ENCODE data around the gene PRICKLE2.

Gene PRICKLE2

DNA sequence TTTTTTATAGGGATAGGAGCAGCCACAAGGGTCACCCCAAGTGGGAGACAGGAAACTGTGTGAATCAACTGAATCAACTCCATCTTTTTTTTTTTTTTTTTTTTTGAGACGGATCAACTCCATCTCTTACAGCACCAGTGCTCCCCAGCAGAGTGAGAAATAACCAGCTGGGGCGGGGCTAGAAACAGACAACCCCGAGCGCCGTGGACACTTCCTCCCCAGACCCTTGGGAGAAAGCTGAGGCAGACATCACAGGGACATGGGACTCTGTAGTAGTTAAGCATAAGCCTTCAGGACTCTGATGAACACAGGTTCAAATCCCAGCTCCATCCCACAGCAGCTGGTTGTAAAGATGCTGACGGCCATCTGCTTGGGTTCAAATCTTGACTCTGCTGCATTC, 75.4 kb downstream of the PRICKLE2 start:
- TF ChIP-seq ZFX (IDR thresholded peaks at IDR 0.05; ENCODE audit: borderline replicate concordance) = no peak
- TF ChIP-seq, protein P1, sequence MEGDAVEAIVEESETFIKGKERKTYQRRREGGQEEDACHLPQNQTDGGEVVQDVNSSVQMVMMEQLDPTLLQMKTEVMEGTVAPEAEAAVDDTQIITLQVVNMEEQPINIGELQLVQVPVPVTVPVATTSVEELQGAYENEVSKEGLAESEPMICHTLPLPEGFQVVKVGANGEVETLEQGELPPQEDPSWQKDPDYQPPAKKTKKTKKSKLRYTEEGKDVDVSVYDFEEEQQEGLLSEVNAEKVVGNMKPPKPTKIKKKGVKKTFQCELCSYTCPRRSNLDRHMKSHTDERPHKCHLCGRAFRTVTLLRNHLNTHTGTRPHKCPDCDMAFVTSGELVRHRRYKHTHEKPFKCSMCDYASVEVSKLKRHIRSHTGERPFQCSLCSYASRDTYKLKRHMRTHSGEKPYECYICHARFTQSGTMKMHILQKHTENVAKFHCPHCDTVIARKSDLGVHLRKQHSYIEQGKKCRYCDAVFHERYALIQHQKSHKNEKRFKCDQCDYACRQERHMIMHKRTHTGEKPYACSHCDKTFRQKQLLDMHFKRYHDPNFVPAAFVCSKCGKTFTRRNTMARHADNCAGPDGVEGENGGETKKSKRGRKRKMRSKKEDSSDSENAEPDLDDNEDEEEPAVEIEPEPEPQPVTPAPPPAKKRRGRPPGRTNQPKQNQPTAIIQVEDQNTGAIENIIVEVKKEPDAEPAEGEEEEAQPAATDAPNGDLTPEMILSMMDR (IDR thresholded peaks at IDR 0.05) = no peak
- H3K27ac ChIP-seq = no peak overlapping the region

DNA sequence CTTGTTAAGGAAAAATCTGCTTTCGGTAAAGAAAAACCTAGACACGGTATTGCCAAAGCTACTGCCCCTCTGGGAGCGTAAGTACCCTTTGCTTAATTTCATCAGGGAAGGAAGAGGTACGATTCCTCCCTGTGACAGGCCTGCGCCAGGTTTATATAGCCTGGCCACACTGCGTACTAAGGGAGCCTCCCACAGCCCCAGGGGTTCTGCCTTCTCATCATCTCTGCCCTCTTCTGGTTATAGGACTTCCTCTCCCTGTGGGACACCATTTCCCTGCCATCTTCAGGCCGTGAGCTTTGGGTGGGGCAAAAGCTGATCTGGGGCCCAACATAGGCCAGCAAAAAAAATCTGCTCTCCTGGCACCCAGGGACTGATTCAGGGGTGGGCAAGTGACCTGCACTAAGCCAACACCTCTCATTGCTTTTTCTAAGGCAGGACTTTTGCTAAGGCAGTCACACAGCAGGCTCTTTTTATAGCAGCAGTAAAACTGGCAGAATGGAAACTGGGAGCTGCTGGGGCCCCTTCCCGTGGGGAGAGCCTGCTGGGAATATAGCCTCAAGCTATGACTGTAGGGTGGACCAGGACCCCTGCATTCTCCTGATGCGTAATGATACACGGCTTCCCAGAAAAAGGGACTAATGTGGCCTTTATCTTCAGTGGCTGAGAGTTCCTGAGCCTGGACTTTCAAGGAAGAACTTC, 76.2 kb downstream of the PRICKLE2 start:
- no peak overlapping the region for H3K27ac ChIP-seq
- TF ChIP-seq ZFX (IDR thresholded peaks at IDR 0.05; ENCODE audit: borderline replicate concordance) = no peak
- TF ChIP-seq, protein P1 (IDR thresholded peaks at IDR 0.05) = no peak

DNA sequence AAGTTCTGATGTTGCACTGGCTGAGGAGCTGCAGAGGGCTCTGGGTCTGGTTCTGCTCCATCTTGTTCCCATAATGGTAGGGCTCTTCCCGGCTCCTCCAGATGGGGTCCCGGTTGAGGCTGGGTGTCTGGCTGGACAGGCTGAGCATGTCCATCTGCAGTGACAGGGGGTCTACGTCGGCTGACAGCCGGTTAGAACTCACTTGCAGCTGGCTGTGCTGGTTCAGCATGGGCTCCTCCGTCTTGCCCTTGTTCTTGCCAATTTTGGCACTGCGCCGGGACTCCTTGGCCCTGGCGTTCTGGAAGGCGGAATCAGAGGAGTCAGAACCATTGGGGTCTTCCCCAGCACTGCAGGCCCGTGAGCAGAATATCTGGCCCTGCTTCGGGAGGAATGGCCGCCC, 78.1 kb downstream of the PRICKLE2 start:
- TF ChIP-seq ZFX (IDR thresholded peaks at IDR 0.05; ENCODE audit: borderline replicate concordance) = no peak
- TF ChIP-seq, protein P1 (IDR thresholded peaks at IDR 0.05) = no peak
- H3K27ac ChIP-seq = no peak overlapping the region

DNA sequence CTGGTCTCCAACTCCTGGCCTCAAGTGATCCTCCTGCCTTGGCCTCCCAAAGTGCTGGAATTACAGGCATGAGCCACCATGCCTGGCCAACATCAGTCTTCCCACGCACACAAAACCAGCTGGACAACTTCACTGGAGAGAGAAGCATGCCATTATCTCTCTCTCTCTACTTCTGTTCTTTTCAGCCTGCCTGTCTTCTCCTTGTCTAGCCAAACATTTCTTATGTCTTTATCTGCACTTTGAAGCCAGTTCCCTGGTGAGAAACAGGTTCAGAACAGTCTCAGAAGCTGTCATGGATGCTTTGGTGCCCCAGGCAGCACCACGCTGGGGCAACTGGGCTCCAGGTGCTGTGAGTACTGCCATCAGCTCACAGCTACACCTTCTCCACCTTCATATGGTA, 79.8 kb downstream of the PRICKLE2 start:
- no peak for TF ChIP-seq ZFX (IDR thresholded peaks at IDR 0.05; ENCODE audit: borderline replicate concordance)
- TF ChIP-seq, protein P1 (IDR thresholded peaks at IDR 0.05) = no peak
- no peak overlapping the region for H3K27ac ChIP-seq

DNA sequence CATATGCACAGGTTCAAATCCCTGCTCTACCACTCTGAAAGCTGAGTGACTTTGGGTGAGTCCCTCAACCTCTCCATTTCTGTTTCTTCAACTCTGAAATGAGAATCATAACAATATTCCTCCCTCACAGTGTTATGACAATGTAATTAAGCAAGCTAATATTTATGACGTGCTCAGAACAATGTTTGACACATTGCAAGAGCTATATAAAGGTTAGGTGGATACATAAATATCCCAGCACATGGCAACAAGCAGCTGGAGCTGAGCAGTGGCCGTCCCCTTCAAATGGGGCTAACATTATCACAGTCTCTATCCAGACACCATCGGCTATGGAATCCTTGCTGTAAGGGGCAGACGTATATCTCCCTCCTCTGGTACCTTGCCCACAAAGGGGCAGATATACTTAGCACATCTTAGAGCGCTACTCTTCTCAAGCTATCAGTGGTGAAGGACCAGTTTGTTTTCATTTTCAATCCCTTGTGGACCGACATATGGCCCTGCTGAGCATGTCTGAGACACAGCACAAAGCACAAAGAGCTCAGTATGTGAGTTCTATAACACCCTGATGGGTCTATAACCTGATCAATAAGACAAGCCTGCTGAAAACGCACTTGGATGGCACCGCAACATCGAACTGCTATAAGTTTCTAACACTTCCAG, 80.9 kb downstream of the PRICKLE2 start:
- TF ChIP-seq, protein P1 (IDR thresholded peaks at IDR 0.05) = no peak
- TF ChIP-seq ZFX (IDR thresholded peaks at IDR 0.05; ENCODE audit: borderline replicate concordance) = no peak
- no peak overlapping the region for H3K27ac ChIP-seq

DNA sequence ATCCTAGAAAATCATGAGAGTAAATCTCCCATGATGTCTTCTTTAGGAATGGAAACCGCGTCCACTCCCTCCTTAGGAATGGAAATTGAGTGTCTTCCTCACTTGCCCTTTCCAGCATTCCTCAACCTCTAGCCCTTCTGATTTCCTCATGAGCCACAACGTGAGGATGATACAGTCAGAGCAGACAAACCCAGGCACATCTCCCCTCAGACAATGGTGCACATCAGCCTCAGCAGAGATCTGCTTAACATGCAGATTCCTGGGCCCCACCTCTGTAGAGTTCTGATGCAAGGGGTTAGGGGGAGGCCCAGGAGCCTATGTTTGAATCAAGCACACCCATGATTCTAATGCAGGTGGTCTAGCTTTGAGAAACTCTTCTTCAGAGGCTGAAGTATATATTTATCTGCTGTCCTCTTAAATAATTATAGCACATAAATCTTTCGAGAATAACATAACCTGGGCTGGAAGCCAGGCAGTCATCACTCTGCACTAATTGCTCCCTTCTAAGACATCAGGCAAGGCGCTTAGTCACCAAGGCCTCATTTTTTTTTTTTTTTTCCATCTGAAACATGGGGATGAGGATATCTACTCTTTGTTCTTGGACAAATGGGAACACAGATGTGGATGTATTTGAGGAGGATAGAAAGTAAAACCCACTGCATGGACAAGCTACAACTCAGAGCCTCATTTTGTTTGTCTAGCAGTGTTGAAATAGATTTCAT, 81.7 kb downstream of the PRICKLE2 start:
- TF ChIP-seq, protein P1 (IDR thresholded peaks at IDR 0.05) = no peak
- no peak for TF ChIP-seq ZFX (IDR thresholded peaks at IDR 0.05; ENCODE audit: borderline replicate concordance)
- no peak overlapping the region for H3K27ac ChIP-seq

DNA sequence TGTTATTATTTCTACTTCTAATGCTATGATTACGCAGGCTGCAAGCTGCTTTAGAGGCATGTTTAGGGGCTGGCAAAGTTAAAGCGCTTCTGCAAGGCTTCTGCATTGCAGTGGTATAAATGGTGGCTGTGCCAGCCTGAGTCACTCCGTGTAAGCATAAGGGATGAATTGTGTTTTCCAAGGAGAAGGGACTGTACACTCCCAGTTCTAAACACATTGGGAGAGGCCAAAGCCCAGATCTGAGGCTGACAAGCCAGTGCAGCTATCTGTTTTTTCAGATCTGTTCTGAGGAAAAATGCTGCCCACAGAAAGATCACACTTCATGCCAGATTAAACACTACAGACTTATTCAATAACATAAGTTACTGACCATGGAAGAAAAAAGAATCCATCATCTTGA, 83.8 kb downstream of the PRICKLE2 start:
- no peak for TF ChIP-seq ZFX (IDR thresholded peaks at IDR 0.05; ENCODE audit: borderline replicate concordance)
- TF ChIP-seq, protein P1 (IDR thresholded peaks at IDR 0.05) = no peak
- no peak overlapping the region for H3K27ac ChIP-seq
